NCI-H1436 (cell line): Measurements from ENCODE around the gene SERPINA1.

Source experiments
- DNase-seq: peaks from one replicate; lab custom pipeline; 2025; lab: John Stamatoyannopoulos, UW

The SERPINA1 gene

GRCh38 chr14:94382716-94383596 lies 5.4 kb downstream of the SERPINA1 start:
- no peak for DNase-seq

GRCh38 chr14:94382099-94382715 lies 6.2 kb downstream of the SERPINA1 start:
- DNase-seq = no peak

GRCh38 chr14:94381149-94382030 lies 7.0 kb downstream of the SERPINA1 start:
- no peak for DNase-seq

GRCh38 chr14:94380225-94381148 lies 7.9 kb downstream of the SERPINA1 start:
- DNase-seq = no peak

- DNase-seq = no peak
These were observed 8.8 kb downstream of the SERPINA1 start for GRCh38 chr14:94379291-94380224.

GRCh38 chr14:94378527-94379290 lies 9.7 kb downstream of the SERPINA1 start:
- no peak for DNase-seq

- DNase-seq = no peak
These were observed 10.4 kb downstream of the SERPINA1 start for GRCh38 chr14:94377866-94378470.

- no peak for DNase-seq
These were observed 11.2 kb downstream of the SERPINA1 start for GRCh38 chr14:94376976-94377865.

- DNase-seq = no peak
These were observed 12.1 kb downstream of the SERPINA1 start for GRCh38 chr14:94376108-94376975.

- no peak for DNase-seq
These were observed 12.8 kb downstream of the SERPINA1 start for GRCh38 chr14:94375552-94376107.

GRCh38 chr14:94374749-94375260 lies 13.6 kb downstream of the SERPINA1 start:
- no peak for DNase-seq

GRCh38 chr14:94374116-94374515 lies 14.3 kb downstream of the SERPINA1 start:
- DNase-seq = no peak

- DNase-seq = no peak
These were observed 14.7 kb downstream of the SERPINA1 start for GRCh38 chr14:94373708-94374107.

- no peak for DNase-seq
These were observed 16.3 kb downstream of the SERPINA1 start for GRCh38 chr14:94372021-94372605.

GRCh38 chr14:94370524-94370910 lies 17.9 kb downstream of the SERPINA1 start:
- DNase-seq = no peak
